ENCODE results near the gene C11orf98. TPM values are rescaled to one million over a fixed set of nuclear protein-coding genes. Genes with fewer than 3 reads are reported as not detected.
A peak's percentile ranks its signal among the peaks of the same experiment; 100 is the strongest.
"Not testable (repeated sequence)": the region's sequence is repeated elsewhere in the genome, so short reads cannot be mapped to it uniquely, and the experiment has no call there.

Gene C11orf98
- total and polyA plus RNA-seq, 12 donors, result 25.8 to 210 (median 32.8) TPM

- no peaks in the 10 kb centered on the region for H3K9me3 ChIP-seq
- ATAC-seq (no peak), DNase-seq (no peak)
- no peak overlapping the region for H3K27ac ChIP-seq
- H3K27me3 ChIP-seq, result no peaks in the 10 kb centered on the region
- intact Hi-C loops (cut with DNase I), result no loop called here
- no peak for TF ChIP-seq CTCF (IDR thresholded peaks at IDR 0.05)
- H3K4me3 ChIP-seq, result no peak overlapping the region
- peaks cover 0 to 55% (median 17%) of the 10 kb centered on the region in 9 donors for H3K36me3 ChIP-seq
- H3K4me1 ChIP-seq, result peaks cover 8 to 61% (median 45%) of the 10 kb centered on the region in 9 donors
- 59 to 73% methylated on average over 6 of the region's 6 CpGs for WGBS, 2 donors
Measured at GRCh38 chr11:62677156-62677555, 12.1 kb upstream of the C11orf98 start.

GRCh38 chr11:62676698-62677097 lies 11.7 kb upstream of the C11orf98 start:
- intact Hi-C loops (cut with DNase I), result no loop called here
- WGBS, 2 donors, result 46 to 50% methylated on average over 6 of the region's 6 CpGs
- Histone ChIP-seq H3K4me3 (no peak overlapping the region), H3K4me1 (peaks cover 8 to 63% (median 46%) of the 10 kb centered on the region in 9 donors), H3K27ac (no peak overlapping the region), H3K27me3 (no peaks in the 10 kb centered on the region), H3K9me3 (no peaks in the 10 kb centered on the region), H3K36me3 (peaks cover 0 to 55% (median 17%) of the 10 kb centered on the region in 9 donors)
- DNase-seq, result no peak
- no peak for ATAC-seq
- TF ChIP-seq CTCF (IDR thresholded peaks at IDR 0.05), result no peak

- peaks cover 0 to 55% (median 17%) of the 10 kb centered on the region in 9 donors for H3K36me3 ChIP-seq
- intact Hi-C loops (cut with DNase I); H3K4me3 ChIP-seq; H3K27ac ChIP-seq; ATAC-seq; DNase-seq; H3K27me3 ChIP-seq; H3K9me3 ChIP-seq: not testable (repeated sequence)
- WGBS, 2 donors, result 95 to 97% methylated on average over 10 of the region's 10 CpGs
- peaks cover 5 to 64% (median 46%) of the 10 kb centered on the region in 9 donors for H3K4me1 ChIP-seq
Measured at GRCh38 chr11:62675415-62675814, 10.4 kb upstream of the C11orf98 start.

- WGBS, 2 donors, result 90 to 92% methylated on average over 2 of the region's 2 CpGs
- Histone ChIP-seq H3K4me3 (peak overlapping the region in 3 of 10 donors; percentile 84 to 94 (median 94)), H3K27me3 (no peaks in the 10 kb centered on the region), H3K36me3 (peaks cover 0 to 56% (median 17%) of the 10 kb centered on the region in 9 donors), H3K4me1 (peaks cover 5 to 67% (median 44%) of the 10 kb centered on the region in 9 donors), H3K27ac (peak overlapping the region in 3 of 10 donors; percentile 90 to 94 (median 93)), H3K9me3 (no peaks in the 10 kb centered on the region)
- ATAC-seq (no peak), DNase-seq (no peak)
- TF ChIP-seq CTCF (IDR thresholded peaks at IDR 0.05), result no peak
- intact Hi-C loops (cut with DNase I), result loop anchor here in 2 of 10 donors (5.0 kb wide), 1 partner anchor 34 kb away; the partner anchor contains the start of genes BSCL2 (in 2 of the 2) and GNG3 (in 2 of the 2)
Measured at GRCh38 chr11:62673196-62673525, 8.2 kb upstream of the C11orf98 start.
